Mucosa of rectum (tissue), 2 donors: ENCODE results near the gene ZNF407.

Experiments used
- H3K27ac ChIP-seq, 2 donors: one replicate each; pipeline ENCODE4 v1.7.0; 2013; ENCODE audit warnings: inconsistent platforms in 2 of 2, low read depth in 2 of 2, low read length in 2 of 2
- H3K27me3 ChIP-seq, 2 donors: one replicate each; pipeline ENCODE4 v1.7.0; 2013; ENCODE audit warnings: low read length in 2 of 2; ENCODE audit not compliant: control insufficient read depth in 2 of 2, insufficient read depth in 2 of 2
- H3K36me3 ChIP-seq, 2 donors: one replicate each; pipeline ENCODE4 v1.7.0; 2013; ENCODE audit warnings: low read length in 2 of 2; ENCODE audit not compliant: control insufficient read depth in 2 of 2, insufficient read depth in 2 of 2
- H3K4me1 ChIP-seq, 2 donors: one replicate each; pipeline ENCODE4 v1.7.0; 2013; ENCODE audit warnings: low read length in 2 of 2, mild to moderate bottlenecking in 1 of 2; ENCODE audit not compliant: control insufficient read depth in 2 of 2, insufficient read depth in 2 of 2
- H3K4me3 ChIP-seq, 2 donors: one replicate each; pipeline ENCODE4 v1.7.0; 2013; ENCODE audit warnings: low read length in 2 of 2
- H3K9ac ChIP-seq, 2 donors: one replicate each; pipeline ENCODE4 v1.7.0; 2013; ENCODE audit warnings: low read length in 2 of 2, low read depth in 1 of 2, mild to moderate bottlenecking in 1 of 2
- H3K9me3 ChIP-seq, 2 donors: one replicate each; pipeline ENCODE4 v1.7.0; 2013; ENCODE audit warnings: low read length in 2 of 2; ENCODE audit not compliant: control insufficient read depth in 2 of 2
- donor health status: healthy.
- donor health status: Normal muscosa, but diverticular disease.

Gene ZNF407

GRCh38 chr18:75065251-75066000 lies 467.8 kb downstream of the ZNF407 start:
- Histone ChIP-seq H3K9ac (no peak overlapping the region), H3K36me3 (peaks cover 2 to 11% of the 10 kb centered on the region in 2 donors), H3K4me3 (no peak overlapping the region), H3K27ac (no peak overlapping the region), H3K9me3 (no peaks in the 10 kb centered on the region), H3K27me3 (no peaks in the 10 kb centered on the region), H3K4me1 (peaks cover 3 to 4% of the 10 kb centered on the region in 2 donors)

GRCh38 chr18:75066021-75066880 lies 468.6 kb downstream of the ZNF407 start:
- H3K9ac ChIP-seq: no peak overlapping the region
- peaks cover 2 to 11% of the 10 kb centered on the region in 2 donors for H3K36me3 ChIP-seq
- no peak overlapping the region for H3K27ac ChIP-seq
- no peaks in the 10 kb centered on the region for H3K27me3 ChIP-seq
- no peak overlapping the region for H3K4me3 ChIP-seq
- H3K4me1 ChIP-seq: peaks cover 3 to 4% of the 10 kb centered on the region in 2 donors
- H3K9me3 ChIP-seq: no peaks in the 10 kb centered on the region

- no peaks in the 10 kb centered on the region for H3K9me3 ChIP-seq
- H3K4me1 ChIP-seq: peaks cover 4 to 5% of the 10 kb centered on the region in 2 donors
- peaks cover 2 to 9% of the 10 kb centered on the region in 2 donors for H3K36me3 ChIP-seq
- no peak overlapping the region for H3K9ac ChIP-seq
- no peak overlapping the region for H3K27ac ChIP-seq
- no peaks in the 10 kb centered on the region for H3K27me3 ChIP-seq
- no peak overlapping the region for H3K4me3 ChIP-seq
These were observed 469.3 kb downstream of the ZNF407 start for GRCh38 chr18:75066936-75067335.

GRCh38 chr18:75067996-75068645 lies 470.5 kb downstream of the ZNF407 start:
- H3K4me1 ChIP-seq: peaks cover 4 to 5% of the 10 kb centered on the region in 2 donors

GRCh38 chr18:75068682-75069435 lies 471.2 kb downstream of the ZNF407 start:
- Histone ChIP-seq H3K27ac (no peak overlapping the region), H3K36me3 (peaks cover 0 to 3% of the 10 kb centered on the region in 2 donors), H3K27me3 (no peaks in the 10 kb centered on the region), H3K9ac (no peak overlapping the region), H3K4me3 (no peak overlapping the region), H3K4me1 (peaks cover 4 to 5% of the 10 kb centered on the region in 2 donors), H3K9me3 (no peaks in the 10 kb centered on the region)

More at GRCh38 chr18:75067996-75068645, 470.5 kb downstream of the ZNF407 start:
- H3K9ac ChIP-seq: no peak overlapping the region
- no peaks in the 10 kb centered on the region for H3K27me3 ChIP-seq
- H3K9me3 ChIP-seq: no peaks in the 10 kb centered on the region
- H3K4me3 ChIP-seq: no peak overlapping the region
- peaks cover 2 to 7% of the 10 kb centered on the region in 2 donors for H3K36me3 ChIP-seq
- H3K27ac ChIP-seq: no peak overlapping the region

GRCh38 chr18:75070235-75070624 lies 472.6 kb downstream of the ZNF407 start:
- no peaks in the 10 kb centered on the region for H3K27me3 ChIP-seq
- peak overlapping the region; percentile 62 to 65 for H3K27ac ChIP-seq
- no peaks in the 10 kb centered on the region for H3K9me3 ChIP-seq
- peak overlapping the region in 1 of 2 donors; percentile 60 for H3K4me3 ChIP-seq
- H3K4me1 ChIP-seq: peaks cover 4 to 5% of the 10 kb centered on the region in 2 donors
- H3K9ac ChIP-seq: no peak overlapping the region
- H3K36me3 ChIP-seq: no peaks in the 10 kb centered on the region

GRCh38 chr18:75070625-75071483 lies 473.2 kb downstream of the ZNF407 start:
- H3K9me3 ChIP-seq: no peaks in the 10 kb centered on the region
- peak overlapping the region; percentile 62 to 65 for H3K27ac ChIP-seq
- peak overlapping the region in 1 of 2 donors; percentile 54 for H3K9ac ChIP-seq
- peaks cover 4 to 5% of the 10 kb centered on the region in 2 donors for H3K4me1 ChIP-seq
- H3K36me3 ChIP-seq: no peaks in the 10 kb centered on the region
- H3K4me3 ChIP-seq: peak overlapping the region; percentile 33 to 60
- no peaks in the 10 kb centered on the region for H3K27me3 ChIP-seq

GRCh38 chr18:75071484-75071785 lies 473.8 kb downstream of the ZNF407 start:
- Histone ChIP-seq H3K4me3 (peak overlapping the region; percentile 33 to 60), H3K4me1 (peaks cover 4 to 5% of the 10 kb centered on the region in 2 donors), H3K9ac (no peak overlapping the region), H3K36me3 (no peaks in the 10 kb centered on the region), H3K9me3 (no peaks in the 10 kb centered on the region), H3K27ac (peak overlapping the region in 1 of 2 donors; percentile 65), H3K27me3 (no peaks in the 10 kb centered on the region)
